Measurements from ENCODE around the gene CHMP4B.

Gene CHMP4B

DNA sequence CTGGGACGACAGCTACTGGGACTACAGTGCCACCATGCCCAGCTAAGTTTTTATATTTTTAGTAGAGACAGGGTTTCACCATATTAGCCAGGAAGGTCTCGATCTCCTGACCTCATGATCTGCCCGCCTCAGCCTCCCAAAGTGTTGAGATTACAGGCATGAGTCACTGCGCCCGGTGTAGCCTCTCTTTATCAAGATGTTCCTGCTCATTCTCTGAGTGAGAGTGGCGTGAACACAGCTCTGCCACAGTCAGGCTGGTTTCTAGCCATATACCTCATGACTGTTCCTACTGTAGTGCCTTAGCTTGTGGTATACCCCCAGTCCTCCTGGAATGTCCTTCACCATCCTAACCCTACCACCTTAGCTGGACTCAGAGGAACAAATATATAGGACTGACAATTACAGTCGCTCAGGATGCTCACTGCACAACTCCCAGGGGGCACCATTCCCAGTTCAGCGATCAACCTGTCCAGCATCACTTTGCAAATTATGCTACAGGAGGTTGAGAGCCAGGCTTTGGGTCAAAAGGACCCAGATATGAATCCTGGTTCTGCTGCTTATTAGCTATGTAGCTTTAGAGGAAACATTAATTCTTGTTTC is 86.3 kb downstream of the CHMP4B start:
- no peak overlapping the region for H3K14ac ChIP-seq (ENCODE audit: low read length)
- peaks cover 7 to 11% of the 10 kb centered on the region in 2 donors for H3K4me1 ChIP-seq (ENCODE audit: control insufficient read depth in 2 of 2, insufficient read depth in 1 of 2, low read depth in 1 of 2, low read length in 2 of 2)
- H3K18ac ChIP-seq (ENCODE audit: low read length), result peak overlapping the region; percentile 25
- H3K79me1 ChIP-seq (ENCODE audit: low read depth, low read length), result no peaks in the 10 kb centered on the region
- no peak overlapping the region for H2BK120ac ChIP-seq (ENCODE audit: low read depth, low read length)
- no peak overlapping the region for H2BK15ac ChIP-seq (ENCODE audit: low read length)
- H2BK12ac ChIP-seq (ENCODE audit: low read length), result no peak overlapping the region
- H2BK5ac ChIP-seq (ENCODE audit: low read length), result no peak overlapping the region
- H3K4ac ChIP-seq (ENCODE audit: low read length), result no peak overlapping the region
- peaks cover 0 to 4% (median 0%) of the 10 kb centered on the region in 3 experiments for H3K27me3 ChIP-seq (ENCODE audit: control insufficient read depth in 3 of 3, insufficient read depth in 3 of 3, low read depth in 1 of 3, low read length in 3 of 3)
- WGBS, 2 donors (ENCODE audit: extremely low coverage in 2 of 2, insufficient read length in 2 of 2, insufficient replicate concordance in 1 of 2), result no CpG with 5 or more reads among the region's 8 CpGs
- no peak overlapping the region for H3K9ac ChIP-seq (ENCODE audit: low read depth, low read length, poor library complexity)
- no peaks in the 10 kb centered on the region for H3K36me3 ChIP-seq (replicated peaks in 1 of 2; ENCODE audit: control insufficient read depth in 2 of 2, insufficient read depth in 2 of 2, low read length in 2 of 2)
- H3K27ac ChIP-seq (replicated peaks; ENCODE audit: low read length), result no peak overlapping the region
- no peak overlapping the region for H3K4me2 ChIP-seq (ENCODE audit: insufficient read depth, low read length, poor library complexity, severe bottlenecking)
- no peak overlapping the region for H3K23ac ChIP-seq (ENCODE audit: low read depth, low read length, poor library complexity)
- no peak overlapping the region for H2AK5ac ChIP-seq (ENCODE audit: low read depth, low read length)
- DNase-seq (ENCODE audit: low spot score), result no peak
- H2AFZ ChIP-seq (ENCODE audit: low read length), result no peak overlapping the region
- no peak overlapping the region for H4K8ac ChIP-seq (ENCODE audit: low read depth, low read length)
- no peak overlapping the region for H3K4me3 ChIP-seq (ENCODE audit: low read length in 2 of 2)
- no peak overlapping the region for H4K91ac ChIP-seq (ENCODE audit: low read depth, low read length, poor library complexity)
- no peaks in the 10 kb centered on the region for H3K9me3 ChIP-seq (replicated peaks in 1 of 2; ENCODE audit: control insufficient read depth in 2 of 2, insufficient read depth in 1 of 2, low read depth in 1 of 2, low read length in 2 of 2)

DNA sequence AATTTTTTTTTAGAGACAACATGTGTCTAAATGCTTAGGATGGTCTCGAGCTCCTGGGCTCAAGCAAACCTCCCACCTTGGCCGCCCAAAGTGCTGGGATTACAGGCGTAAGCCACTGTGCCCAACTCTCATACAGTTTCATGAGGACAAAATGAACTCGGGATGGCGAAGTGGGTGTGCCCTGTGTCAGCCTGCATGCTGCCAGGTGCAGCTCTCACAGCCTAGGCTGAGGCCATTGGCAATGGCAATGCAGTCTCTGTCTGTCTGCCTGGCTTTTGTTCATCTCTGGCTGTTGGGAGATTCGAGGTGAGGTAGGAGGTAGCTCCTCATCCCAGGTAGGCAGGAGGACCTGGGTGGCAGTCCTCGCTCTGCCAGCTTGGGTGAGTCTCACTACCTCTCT is 88.0 kb downstream of the CHMP4B start:
- H2BK5ac ChIP-seq (ENCODE audit: low read length), result no peak overlapping the region
- no peak overlapping the region for H3K27ac ChIP-seq (replicated peaks; ENCODE audit: low read length)
- no peak overlapping the region for H3K4me3 ChIP-seq (ENCODE audit: low read length in 2 of 2)
- H3K9me3 ChIP-seq (replicated peaks in 1 of 2; ENCODE audit: control insufficient read depth in 2 of 2, insufficient read depth in 1 of 2, low read depth in 1 of 2, low read length in 2 of 2), result no peaks in the 10 kb centered on the region
- no peak overlapping the region for H3K4ac ChIP-seq (ENCODE audit: low read length)
- no peak overlapping the region for H2AFZ ChIP-seq (ENCODE audit: low read length)
- H2BK120ac ChIP-seq (ENCODE audit: low read depth, low read length), result peak overlapping the region; percentile 3
- H3K4me1 ChIP-seq (ENCODE audit: control insufficient read depth in 2 of 2, insufficient read depth in 1 of 2, low read depth in 1 of 2, low read length in 2 of 2), result peaks cover 7 to 11% of the 10 kb centered on the region in 2 donors
- no peak overlapping the region for H3K9ac ChIP-seq (ENCODE audit: low read depth, low read length, poor library complexity)
- H3K23ac ChIP-seq (ENCODE audit: low read depth, low read length, poor library complexity), result no peak overlapping the region
- H3K79me1 ChIP-seq (ENCODE audit: low read depth, low read length), result no peaks in the 10 kb centered on the region
- H2AK5ac ChIP-seq (ENCODE audit: low read depth, low read length), result no peak overlapping the region
- H3K18ac ChIP-seq (ENCODE audit: low read length), result peak overlapping the region; percentile 74
- no peak overlapping the region for H3K14ac ChIP-seq (ENCODE audit: low read length)
- peaks cover 0 to 4% (median 0%) of the 10 kb centered on the region in 3 experiments for H3K27me3 ChIP-seq (ENCODE audit: control insufficient read depth in 3 of 3, insufficient read depth in 3 of 3, low read depth in 1 of 3, low read length in 3 of 3)
- H3K36me3 ChIP-seq (replicated peaks in 1 of 2; ENCODE audit: control insufficient read depth in 2 of 2, insufficient read depth in 2 of 2, low read length in 2 of 2), result no peaks in the 10 kb centered on the region
- H4K8ac ChIP-seq (ENCODE audit: low read depth, low read length), result no peak overlapping the region
- no CpG with 5 or more reads among the region's 7 CpGs for WGBS, 2 donors (ENCODE audit: extremely low coverage in 2 of 2, insufficient read length in 2 of 2, insufficient replicate concordance in 1 of 2)
- H4K91ac ChIP-seq (ENCODE audit: low read depth, low read length, poor library complexity), result no peak overlapping the region
- no peak overlapping the region for H3K4me2 ChIP-seq (ENCODE audit: insufficient read depth, low read length, poor library complexity, severe bottlenecking)
- DNase-seq (ENCODE audit: low spot score), result no peak
- H2BK12ac ChIP-seq (ENCODE audit: low read length), result no peak overlapping the region
- no peak overlapping the region for H2BK15ac ChIP-seq (ENCODE audit: low read length)

DNA sequence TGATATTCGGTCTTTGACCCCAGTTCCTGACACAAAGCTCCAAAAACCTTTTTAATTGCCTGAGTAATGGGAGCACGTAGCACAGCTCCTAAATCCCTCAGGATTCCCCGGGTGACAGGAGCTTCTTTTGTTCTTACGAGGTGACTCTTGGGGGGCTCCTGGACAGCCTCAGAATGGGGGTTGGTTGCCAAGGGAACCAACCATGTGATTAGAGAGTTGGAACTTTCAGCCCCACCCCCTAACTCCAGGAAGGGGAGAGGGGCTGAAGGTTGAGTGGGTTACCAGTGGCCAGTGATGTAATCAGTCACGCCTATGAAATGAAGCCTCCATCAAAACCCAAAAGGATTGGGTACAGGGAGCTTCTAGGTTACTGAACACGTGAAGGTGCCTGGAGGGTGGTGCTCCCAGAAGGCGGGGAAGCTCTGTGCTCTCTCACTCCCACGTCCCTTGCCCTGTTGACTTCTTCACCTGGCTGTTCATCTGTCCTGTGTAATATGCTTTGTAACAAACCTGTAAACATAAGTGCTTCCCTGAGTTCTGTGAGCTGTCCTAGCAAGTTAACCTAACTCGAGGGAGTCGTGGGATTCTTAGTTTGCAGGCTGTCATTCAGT is 89.5 kb downstream of the CHMP4B start:
- H3K4me3 ChIP-seq (ENCODE audit: low read length in 2 of 2), result no peak overlapping the region
- H3K36me3 ChIP-seq (replicated peaks in 1 of 2; ENCODE audit: control insufficient read depth in 2 of 2, insufficient read depth in 2 of 2, low read length in 2 of 2), result no peaks in the 10 kb centered on the region
- H2AK5ac ChIP-seq (ENCODE audit: low read depth, low read length), result no peak overlapping the region
- H4K8ac ChIP-seq (ENCODE audit: low read depth, low read length), result no peak overlapping the region
- peak overlapping the region; percentile 31 for H2BK5ac ChIP-seq (ENCODE audit: low read length)
- H2BK120ac ChIP-seq (ENCODE audit: low read depth, low read length), result no peak overlapping the region
- H4K91ac ChIP-seq (ENCODE audit: low read depth, low read length, poor library complexity), result no peak overlapping the region
- H3K4ac ChIP-seq (ENCODE audit: low read length), result no peak overlapping the region
- peaks cover 7 to 11% of the 10 kb centered on the region in 2 donors for H3K4me1 ChIP-seq (ENCODE audit: control insufficient read depth in 2 of 2, insufficient read depth in 1 of 2, low read depth in 1 of 2, low read length in 2 of 2)
- DNase-seq (ENCODE audit: low spot score), result peak; percentile 66
- no peaks in the 10 kb centered on the region for H3K79me1 ChIP-seq (ENCODE audit: low read depth, low read length)
- H2BK12ac ChIP-seq (ENCODE audit: low read length), result no peak overlapping the region
- no peaks in the 10 kb centered on the region for H3K9me3 ChIP-seq (replicated peaks in 1 of 2; ENCODE audit: control insufficient read depth in 2 of 2, insufficient read depth in 1 of 2, low read depth in 1 of 2, low read length in 2 of 2)
- no peak overlapping the region for H3K18ac ChIP-seq (ENCODE audit: low read length)
- no CpG with 5 or more reads among the region's 10 CpGs for WGBS, 2 donors (ENCODE audit: extremely low coverage in 2 of 2, insufficient read length in 2 of 2, insufficient replicate concordance in 1 of 2)
- H2AFZ ChIP-seq (ENCODE audit: low read length), result peak overlapping the region; percentile 66
- H3K9ac ChIP-seq (ENCODE audit: low read depth, low read length, poor library complexity), result no peak overlapping the region
- H3K23ac ChIP-seq (ENCODE audit: low read depth, low read length, poor library complexity), result no peak overlapping the region
- H3K27me3 ChIP-seq (ENCODE audit: control insufficient read depth in 3 of 3, insufficient read depth in 3 of 3, low read depth in 1 of 3, low read length in 3 of 3), result peaks cover 0 to 4% (median 0%) of the 10 kb centered on the region in 3 experiments
- no peak overlapping the region for H2BK15ac ChIP-seq (ENCODE audit: low read length)
- peak overlapping the region; percentile 82 for H3K27ac ChIP-seq (replicated peaks; ENCODE audit: low read length)
- H3K14ac ChIP-seq (ENCODE audit: low read length), result no peak overlapping the region
- no peak overlapping the region for H3K4me2 ChIP-seq (ENCODE audit: insufficient read depth, low read length, poor library complexity, severe bottlenecking)

DNA sequence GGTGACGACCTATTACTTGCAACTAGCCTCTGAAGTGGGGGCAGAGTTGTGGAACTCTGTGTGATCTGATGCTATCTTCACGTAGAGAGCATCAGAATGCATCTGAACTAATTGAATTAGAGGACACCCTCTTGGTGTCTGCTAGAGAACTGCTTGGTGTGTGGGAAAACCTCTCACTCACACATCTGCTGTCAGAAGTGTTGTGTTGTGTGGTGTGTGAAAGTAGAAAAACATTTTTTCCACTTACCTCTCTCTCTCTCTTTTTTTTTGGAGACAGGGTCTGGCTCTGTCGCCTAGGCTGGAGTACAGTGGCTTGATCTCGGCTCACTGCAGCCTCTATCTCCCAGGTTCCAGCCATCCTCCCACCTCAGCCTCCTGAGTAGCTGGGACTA is 90.0 kb downstream of the CHMP4B start:
- H2AFZ ChIP-seq (ENCODE audit: low read length), result peak overlapping the region; percentile 66
- no peaks in the 10 kb centered on the region for H3K36me3 ChIP-seq (replicated peaks in 1 of 2; ENCODE audit: control insufficient read depth in 2 of 2, insufficient read depth in 2 of 2, low read length in 2 of 2)
- no peak overlapping the region for H2BK12ac ChIP-seq (ENCODE audit: low read length)
- no peak overlapping the region for H3K9ac ChIP-seq (ENCODE audit: low read depth, low read length, poor library complexity)
- H2BK120ac ChIP-seq (ENCODE audit: low read depth, low read length), result no peak overlapping the region
- H2BK15ac ChIP-seq (ENCODE audit: low read length), result no peak overlapping the region
- no peak overlapping the region for H3K4me3 ChIP-seq (ENCODE audit: low read length in 2 of 2)
- H4K91ac ChIP-seq (ENCODE audit: low read depth, low read length, poor library complexity), result no peak overlapping the region
- H3K27me3 ChIP-seq (ENCODE audit: control insufficient read depth in 3 of 3, insufficient read depth in 3 of 3, low read depth in 1 of 3, low read length in 3 of 3), result peaks cover 0 to 4% (median 0%) of the 10 kb centered on the region in 3 experiments
- DNase-seq (ENCODE audit: low spot score), result no peak
- no peak overlapping the region for H3K23ac ChIP-seq (ENCODE audit: low read depth, low read length, poor library complexity)
- no peak overlapping the region for H3K14ac ChIP-seq (ENCODE audit: low read length)
- H3K27ac ChIP-seq (replicated peaks; ENCODE audit: low read length), result peak overlapping the region; percentile 82
- H4K8ac ChIP-seq (ENCODE audit: low read depth, low read length), result no peak overlapping the region
- no peaks in the 10 kb centered on the region for H3K9me3 ChIP-seq (replicated peaks in 1 of 2; ENCODE audit: control insufficient read depth in 2 of 2, insufficient read depth in 1 of 2, low read depth in 1 of 2, low read length in 2 of 2)
- H3K18ac ChIP-seq (ENCODE audit: low read length), result no peak overlapping the region
- peaks cover 7 to 11% of the 10 kb centered on the region in 2 donors for H3K4me1 ChIP-seq (ENCODE audit: control insufficient read depth in 2 of 2, insufficient read depth in 1 of 2, low read depth in 1 of 2, low read length in 2 of 2)
- H3K79me1 ChIP-seq (ENCODE audit: low read depth, low read length), result no peaks in the 10 kb centered on the region
- H3K4ac ChIP-seq (ENCODE audit: low read length), result no peak overlapping the region
- no peak overlapping the region for H3K4me2 ChIP-seq (ENCODE audit: insufficient read depth, low read length, poor library complexity, severe bottlenecking)
- H2BK5ac ChIP-seq (ENCODE audit: low read length), result peak overlapping the region; percentile 31
- no peak overlapping the region for H2AK5ac ChIP-seq (ENCODE audit: low read depth, low read length)
- no CpG with 5 or more reads among the region's 4 CpGs for WGBS, 2 donors (ENCODE audit: extremely low coverage in 2 of 2, insufficient read length in 2 of 2, insufficient replicate concordance in 1 of 2)
